ENCODE data around the gene PCDHGA6.

The PCDHGA6 gene

GRCh38 chr5:141419074-141419880, 45.6 kb downstream of the PCDHGA6 start:
- no peak for DNase-seq (ENCODE audit: low read depth in 2 of 2)

- no peak for DNase-seq (ENCODE audit: low read depth in 2 of 2)
These were observed 47.3 kb downstream of the PCDHGA6 start, which contains the start of gene PCDHGA11 for GRCh38 chr5:141420855-141421488. TSS of gene PCDHGA11 (plus strand) at chr5:141421051. CDS start at chr5:141421228, 177 bp downstream.

GRCh38 chr5:141421489-141421855, 47.8 kb downstream of the PCDHGA6 start:
- no peak for DNase-seq (ENCODE audit: low read depth in 2 of 2)

- DNase-seq (ENCODE audit: low read depth in 2 of 2) = no peak
These were observed 49.1 kb downstream of the PCDHGA6 start for GRCh38 chr5:141422742-141423291.

GRCh38 chr5:141427783-141428426, 54.2 kb downstream of the PCDHGA6 start:
- DNase-seq (ENCODE audit: low read depth in 2 of 2) = no peak

Data from stimulated activated CD8-positive, alpha-beta memory T cell treated with anti-CD3 and anti-CD28 coated beads, Interleukin-7, amount 100 ng/mL, for 4 hours (primary cell).